ENCODE results near the gene GMPPB.

- TF ChIP-seq RAD21 (IDR thresholded peaks at IDR 0.05) (no peak), CTCF (IDR thresholded peaks at IDR 0.05; ENCODE audit: low read depth, low read length, missing input control) (no peak), TAF1 (conservative IDR thresholded peaks at IDR 0.05) (no peak), YY1 (IDR thresholded peaks at IDR 0.05) (no peak), REST (IDR thresholded peaks at IDR 0.05) (no peak), JUND (IDR thresholded peaks at IDR 0.05) (no peak), MAX (IDR thresholded peaks at IDR 0.05) (no peak), ZBTB33 (IDR thresholded peaks at IDR 0.05) (no peak), FOXA1 (IDR thresholded peaks at IDR 0.05) (no peak), SP1 (IDR thresholded peaks at IDR 0.05) (no peak), GABPA (IDR thresholded peaks at IDR 0.05 in 1 of 2, conservative IDR thresholded peaks at IDR 0.05 in 1 of 2) (no peak), HNF4A (conservative IDR thresholded peaks at IDR 0.05) (no peak), EGR1 (IDR thresholded peaks at IDR 0.05; ENCODE audit: low read depth in 2 of 2) (no peak)
These were observed 19.1 kb downstream of the GMPPB start for GRCh38 chr3:49704629-49705028.

Measured in liver (tissue), 3 donors.